ENCODE results near the gene EHMT1. TPM values are rescaled to one million over a fixed set of nuclear protein-coding genes. Genes with fewer than 3 reads are reported as not detected.

EHMT1 gene
- total RNA-seq, 1 donor from 2014 or later, result 45.3 TPM

- FAIRE-seq (no peak), DNase-seq (ENCODE audit: low read depth) (no peak)
- TF ChIP-seq, protein P1, sequence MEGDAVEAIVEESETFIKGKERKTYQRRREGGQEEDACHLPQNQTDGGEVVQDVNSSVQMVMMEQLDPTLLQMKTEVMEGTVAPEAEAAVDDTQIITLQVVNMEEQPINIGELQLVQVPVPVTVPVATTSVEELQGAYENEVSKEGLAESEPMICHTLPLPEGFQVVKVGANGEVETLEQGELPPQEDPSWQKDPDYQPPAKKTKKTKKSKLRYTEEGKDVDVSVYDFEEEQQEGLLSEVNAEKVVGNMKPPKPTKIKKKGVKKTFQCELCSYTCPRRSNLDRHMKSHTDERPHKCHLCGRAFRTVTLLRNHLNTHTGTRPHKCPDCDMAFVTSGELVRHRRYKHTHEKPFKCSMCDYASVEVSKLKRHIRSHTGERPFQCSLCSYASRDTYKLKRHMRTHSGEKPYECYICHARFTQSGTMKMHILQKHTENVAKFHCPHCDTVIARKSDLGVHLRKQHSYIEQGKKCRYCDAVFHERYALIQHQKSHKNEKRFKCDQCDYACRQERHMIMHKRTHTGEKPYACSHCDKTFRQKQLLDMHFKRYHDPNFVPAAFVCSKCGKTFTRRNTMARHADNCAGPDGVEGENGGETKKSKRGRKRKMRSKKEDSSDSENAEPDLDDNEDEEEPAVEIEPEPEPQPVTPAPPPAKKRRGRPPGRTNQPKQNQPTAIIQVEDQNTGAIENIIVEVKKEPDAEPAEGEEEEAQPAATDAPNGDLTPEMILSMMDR (IDR thresholded peaks at IDR 0.05; ENCODE audit: insufficient read depth, low read length, severe bottlenecking), result no peak
- H3K4me3 ChIP-seq (ENCODE audit: low read depth, low read length), result no peak overlapping the region
- no peaks in the 10 kb centered on the region for H3K27me3 ChIP-seq (ENCODE audit: control insufficient read depth, insufficient read depth, low read length)
- peaks cover 8% of the 10 kb centered on the region for H3K36me3 ChIP-seq (ENCODE audit: control insufficient read depth, insufficient read depth, low read length)
These were observed 28.4 kb downstream of the EHMT1 start for GRCh38 chr9:137647096-137647714.

DNA sequence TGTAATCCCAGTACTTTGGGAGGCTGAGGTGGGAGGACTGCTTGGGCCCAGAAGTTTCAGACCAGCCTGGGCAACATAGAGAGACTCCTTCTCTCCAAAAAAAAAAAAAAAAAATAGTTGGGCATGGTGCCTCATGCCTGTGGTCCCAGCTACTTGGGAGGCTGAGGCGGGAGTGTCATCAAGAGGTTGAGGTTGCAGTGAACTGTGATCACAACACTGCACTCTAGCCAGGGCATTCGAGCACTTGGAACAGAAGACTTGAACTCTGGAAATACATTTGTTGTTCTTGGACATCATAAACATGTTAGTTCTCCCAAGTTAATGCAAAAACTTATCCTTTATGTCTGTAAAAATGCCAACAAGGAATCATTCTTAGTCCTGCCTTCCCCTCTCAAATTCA is 29.6 kb downstream of the EHMT1 start:
- DNase-seq (ENCODE audit: low read depth) (no peak), FAIRE-seq (no peak)
- no peak overlapping the region for H3K4me3 ChIP-seq (ENCODE audit: low read depth, low read length)
- no peaks in the 10 kb centered on the region for H3K27me3 ChIP-seq (ENCODE audit: control insufficient read depth, insufficient read depth, low read length)
- H3K36me3 ChIP-seq (ENCODE audit: control insufficient read depth, insufficient read depth, low read length), result peaks cover 10% of the 10 kb centered on the region
- TF ChIP-seq, protein P1 (IDR thresholded peaks at IDR 0.05; ENCODE audit: insufficient read depth, low read length, severe bottlenecking), result no peak

DNA sequence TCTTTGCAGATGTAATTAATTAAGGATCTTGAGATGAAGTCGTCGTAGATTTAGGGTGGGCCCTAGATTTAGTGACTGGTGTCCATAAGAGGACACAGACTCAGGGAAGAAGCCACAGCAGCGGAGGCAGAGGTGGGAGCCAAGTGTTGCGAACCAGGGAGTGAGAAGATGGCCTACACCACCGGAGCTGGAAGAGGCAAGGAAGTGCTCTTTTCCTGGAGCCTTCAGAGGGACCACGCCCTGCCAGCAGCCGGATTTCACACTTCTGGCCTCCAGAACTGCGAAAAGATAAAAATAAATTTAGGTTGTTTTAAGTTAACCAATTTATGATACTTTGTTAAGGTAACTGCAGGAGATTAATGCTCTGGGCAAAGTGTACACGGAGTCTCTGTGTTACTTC is 30.7 kb downstream of the EHMT1 start:
- DNase-seq (ENCODE audit: low read depth) (no peak), FAIRE-seq (no peak)
- TF ChIP-seq, protein P1 (IDR thresholded peaks at IDR 0.05; ENCODE audit: insufficient read depth, low read length, severe bottlenecking), result no peak
- Histone ChIP-seq H3K36me3 (ENCODE audit: control insufficient read depth, insufficient read depth, low read length) (peaks cover 10% of the 10 kb centered on the region), H3K4me3 (ENCODE audit: low read depth, low read length) (no peak overlapping the region), H3K27me3 (ENCODE audit: control insufficient read depth, insufficient read depth, low read length) (no peaks in the 10 kb centered on the region)

- FAIRE-seq, result no peak
- DNase-seq (ENCODE audit: low read depth), result peak; percentile 38
- no peaks in the 10 kb centered on the region for H3K27me3 ChIP-seq (ENCODE audit: control insufficient read depth, insufficient read depth, low read length)
- peaks cover 10% of the 10 kb centered on the region for H3K36me3 ChIP-seq (ENCODE audit: control insufficient read depth, insufficient read depth, low read length)
- H3K4me3 ChIP-seq (ENCODE audit: low read depth, low read length), result no peak overlapping the region
- TF ChIP-seq, protein P1 (IDR thresholded peaks at IDR 0.05; ENCODE audit: insufficient read depth, low read length, severe bottlenecking), result no peak
These were observed 31.5 kb downstream of the EHMT1 start for GRCh38 chr9:137650259-137650658.

DNA sequence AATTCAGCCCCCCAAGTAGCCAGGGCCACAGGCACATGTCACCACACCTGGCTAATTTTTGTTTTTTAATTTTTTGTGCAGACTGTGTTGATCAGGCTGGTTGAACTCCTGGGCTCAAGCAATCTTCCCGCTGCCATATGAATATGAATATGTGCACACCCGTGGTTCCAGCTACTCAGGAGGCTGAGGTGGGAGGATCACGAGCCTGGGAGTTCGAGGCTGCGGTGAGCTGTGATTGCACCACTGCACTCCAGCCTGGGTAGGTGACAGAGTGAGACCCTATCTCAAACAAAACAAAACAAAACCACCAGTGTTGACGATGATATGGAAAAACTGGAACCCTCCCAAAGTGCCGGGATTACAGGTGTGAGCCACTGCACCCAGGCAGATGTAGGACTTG is 32.0 kb downstream of the EHMT1 start:
- no peak for FAIRE-seq
- no peaks in the 10 kb centered on the region for H3K27me3 ChIP-seq (ENCODE audit: control insufficient read depth, insufficient read depth, low read length)
- no peak for DNase-seq (ENCODE audit: low read depth)
- TF ChIP-seq, protein P1 (IDR thresholded peaks at IDR 0.05; ENCODE audit: insufficient read depth, low read length, severe bottlenecking), result no peak
- H3K4me3 ChIP-seq (ENCODE audit: low read depth, low read length), result no peak overlapping the region
- peaks cover 10% of the 10 kb centered on the region for H3K36me3 ChIP-seq (ENCODE audit: control insufficient read depth, insufficient read depth, low read length)

DNA sequence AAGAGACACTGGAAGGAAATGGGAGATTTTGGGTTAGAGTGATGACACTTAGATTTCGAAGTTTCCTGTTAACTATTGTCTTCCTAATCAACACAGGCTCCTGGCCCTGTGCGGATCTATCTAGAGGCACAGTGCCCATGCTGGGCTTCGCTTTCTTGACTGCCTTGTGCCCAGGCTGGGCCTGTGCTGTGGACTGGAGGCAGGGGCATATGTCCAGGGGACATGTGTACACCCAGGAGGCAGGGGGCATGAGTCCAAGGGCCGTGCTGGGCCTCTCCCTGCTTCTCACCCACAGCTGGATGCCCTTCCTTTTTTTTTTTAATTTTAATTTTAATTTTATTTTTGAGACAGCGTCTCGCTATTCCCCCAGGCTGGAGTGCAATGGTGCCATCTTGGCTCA is 37.6 kb downstream of the EHMT1 start:
- H3K27me3 ChIP-seq (ENCODE audit: control insufficient read depth, insufficient read depth, low read length), result no peaks in the 10 kb centered on the region
- TF ChIP-seq, protein P1 (IDR thresholded peaks at IDR 0.05; ENCODE audit: insufficient read depth, low read length, severe bottlenecking), result no peak
- DNase-seq (ENCODE audit: low read depth), result no peak
- no peak overlapping the region for H3K4me3 ChIP-seq (ENCODE audit: low read depth, low read length)
- H3K36me3 ChIP-seq (ENCODE audit: control insufficient read depth, insufficient read depth, low read length), result peaks cover 3% of the 10 kb centered on the region
- no peak for FAIRE-seq

All from bronchial epithelial cell (primary cell).